ENCODE measurements around the gene CHRNE.

The CHRNE gene

DNA sequence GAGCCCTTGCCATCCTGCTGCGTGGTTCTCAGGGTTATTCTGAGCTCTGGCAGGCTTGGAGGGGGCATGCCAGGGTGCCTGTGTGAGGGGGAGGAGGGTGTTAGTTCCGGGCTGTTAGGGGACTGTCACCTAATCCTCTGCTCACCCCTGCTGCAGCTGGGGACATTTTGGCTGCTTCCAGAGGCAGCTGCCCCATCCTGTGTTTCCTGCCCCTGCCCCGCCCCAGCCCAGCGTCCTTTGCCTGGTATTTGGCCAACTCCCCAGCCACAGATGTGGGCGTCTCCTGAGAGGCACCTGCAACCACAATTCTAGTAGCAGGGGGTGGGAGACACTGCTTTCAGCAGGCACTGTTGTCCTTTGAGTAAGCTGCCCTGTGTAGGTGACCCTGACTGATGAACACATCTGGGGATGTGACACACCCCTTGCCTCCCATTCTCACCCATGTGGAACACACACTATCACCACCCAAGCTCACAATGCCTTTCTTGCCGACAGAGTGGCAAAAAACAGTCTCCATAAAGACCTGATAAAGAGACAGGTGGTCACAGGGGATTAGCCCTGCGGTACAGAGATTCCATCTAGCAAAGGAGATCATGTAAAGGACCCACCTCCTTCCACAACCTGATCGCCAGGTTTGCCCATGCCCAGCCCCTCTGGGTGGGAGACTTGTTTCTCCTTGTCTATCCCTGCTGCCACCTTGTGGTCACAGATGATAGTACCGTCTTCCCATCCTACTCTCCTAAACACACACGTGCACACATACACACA lies at the start of gene CHRNE:
CHRNE (minus strand) TSS at position 48 of the 768 bp plus-strand sequence; CDS start at position 13, 35 bp downstream.
- peak; percentile 47 for DNase-seq (ENCODE audit: low read depth)

DNA sequence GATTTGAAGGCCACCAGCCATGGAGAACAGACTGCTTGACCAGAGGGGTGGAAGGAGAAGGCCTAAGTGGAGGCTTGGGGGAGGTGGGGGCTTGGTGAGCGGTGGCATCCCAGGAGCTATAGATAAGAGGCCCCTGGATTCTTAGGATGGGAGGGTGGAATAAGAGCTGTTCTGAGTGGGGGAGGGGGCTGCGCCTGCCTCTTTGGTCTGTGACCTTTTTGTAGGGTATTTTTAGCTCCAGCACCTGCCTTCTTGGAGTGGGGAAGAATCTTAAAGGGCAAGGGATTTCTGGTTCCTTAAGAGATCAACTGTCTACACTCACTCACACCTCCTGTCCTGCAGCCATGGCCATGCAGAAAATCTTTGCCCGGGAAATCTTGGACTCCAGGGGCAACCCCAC lies 48.6 kb upstream of the CHRNE start:
- DNase-seq (ENCODE audit: low read depth) = no peak

DNA sequence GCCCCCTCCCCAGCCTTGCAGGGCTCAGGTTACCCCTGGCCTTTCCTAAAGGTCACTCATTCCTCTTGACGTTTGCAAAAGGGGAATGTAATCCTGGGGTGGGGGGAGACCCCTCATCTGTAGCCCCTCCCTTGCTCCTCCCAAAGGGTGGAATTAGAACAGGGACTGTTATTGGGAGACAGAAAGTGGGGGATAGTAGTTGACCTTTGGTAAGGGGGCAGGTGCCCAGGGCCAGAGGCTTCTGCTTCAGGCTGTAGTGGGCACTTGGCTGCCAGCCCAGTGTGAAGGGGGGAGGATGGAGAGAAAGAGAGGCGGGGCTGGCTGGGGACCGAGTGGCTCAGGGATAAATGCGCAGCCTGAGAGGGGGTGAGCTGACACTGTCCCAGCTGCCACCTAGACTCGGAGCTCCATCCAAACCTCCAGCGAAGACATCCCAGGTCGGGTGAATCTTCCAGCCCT lies 47.9 kb upstream of the CHRNE start, which contains the start of gene ENO3:
ENO3 (plus strand) TSS at position 374 of the 459 bp plus-strand sequence. CDS start 711 bp downstream, outside the sequence.
- DNase-seq (ENCODE audit: low read depth) = no peak

DNA sequence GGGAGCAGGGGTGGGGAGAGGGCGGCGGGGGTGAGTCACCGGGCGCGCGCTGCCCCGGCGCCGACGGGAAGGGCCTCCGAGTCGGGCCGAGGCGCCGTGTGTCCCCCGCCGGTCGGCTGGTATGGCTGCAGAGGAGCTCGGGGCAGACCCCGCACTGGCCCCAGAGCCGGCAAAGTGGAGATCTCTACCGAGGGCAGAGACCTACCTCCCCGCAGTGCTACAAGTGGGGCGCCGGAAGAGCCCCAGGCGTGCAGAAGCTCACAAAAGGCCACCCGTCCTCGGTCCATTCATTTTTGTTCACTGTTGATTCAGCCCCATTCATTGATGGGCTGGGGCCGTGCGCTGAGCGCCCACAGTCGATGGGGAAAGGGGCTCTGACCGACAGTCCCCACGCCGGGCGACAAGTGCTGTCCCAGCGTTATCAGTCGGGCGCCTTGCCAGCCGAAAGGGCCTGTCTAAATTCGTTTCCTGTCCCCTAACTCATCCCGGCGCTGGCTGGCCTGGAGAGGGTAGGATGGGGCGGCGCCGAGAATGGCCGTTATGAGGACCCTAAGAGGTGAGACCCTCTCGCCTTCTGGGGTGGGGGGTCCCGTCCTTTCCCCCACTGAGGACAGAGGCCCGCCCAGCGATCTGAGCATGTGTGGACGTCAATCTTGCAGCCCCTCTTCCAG lies 47.3 kb upstream of the CHRNE start:
- DNase-seq (ENCODE audit: low read depth) = peak; percentile 48

DNA sequence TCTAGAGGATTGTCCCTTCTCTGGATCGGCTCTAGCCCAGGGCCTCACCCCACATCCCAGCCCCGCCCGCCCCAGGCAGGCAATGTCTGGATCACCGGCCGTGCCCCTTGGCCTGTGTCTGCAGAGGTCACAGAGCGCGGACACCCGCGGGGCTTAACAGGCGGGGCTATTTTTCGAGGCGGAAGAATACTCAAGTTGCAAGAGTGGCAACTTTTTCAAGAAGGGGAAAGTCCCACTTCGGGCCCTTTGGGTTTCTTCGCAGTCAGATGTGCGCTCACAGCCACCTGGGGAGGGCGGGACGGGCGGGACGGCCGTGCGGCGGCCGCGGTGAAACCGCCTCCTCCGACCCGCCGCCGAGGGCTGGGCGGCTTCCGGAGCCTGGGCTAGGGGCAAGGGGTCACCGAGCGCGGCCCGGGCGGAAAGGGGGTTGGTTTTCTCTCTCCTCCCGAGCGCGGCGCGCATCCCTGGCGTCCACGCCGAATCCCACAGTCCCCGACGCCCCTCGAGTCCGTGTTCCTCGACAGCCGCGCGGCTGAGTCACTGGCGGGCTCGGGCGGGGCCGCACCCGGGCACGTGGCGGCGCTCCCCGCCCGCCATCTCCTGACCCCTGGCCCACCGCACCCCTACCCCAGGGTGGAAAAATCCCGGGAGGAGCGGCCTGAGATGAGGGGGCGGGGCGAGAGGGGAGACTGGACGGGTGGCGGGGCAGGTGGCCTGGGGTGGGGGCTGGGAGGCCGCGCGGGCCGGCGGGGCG lies 46.6 kb upstream of the CHRNE start:
- peak; percentile 48 for DNase-seq (ENCODE audit: low read depth)

DNA sequence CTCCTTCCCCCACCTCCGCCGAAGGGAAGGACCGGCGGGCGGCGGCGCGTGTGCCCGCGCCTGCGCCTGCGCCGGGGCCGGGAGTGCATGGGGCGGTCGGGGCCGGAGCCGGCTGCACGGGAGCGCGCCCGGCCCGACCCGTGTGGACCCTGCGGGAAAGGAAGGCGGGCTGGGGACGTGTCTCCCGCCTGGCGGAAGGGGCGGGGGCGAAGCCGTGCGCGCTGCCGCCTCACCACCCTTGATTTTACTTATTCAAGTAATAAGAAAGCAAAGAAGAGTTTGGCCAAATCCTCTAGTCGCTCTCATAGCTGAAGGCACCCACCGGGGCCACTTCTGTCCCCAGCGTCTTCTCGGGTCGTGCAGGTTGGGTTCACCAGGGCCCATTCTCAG lies 46.0 kb upstream of the CHRNE start:
- peak; percentile 59 for DNase-seq (ENCODE audit: low read depth)

DNA sequence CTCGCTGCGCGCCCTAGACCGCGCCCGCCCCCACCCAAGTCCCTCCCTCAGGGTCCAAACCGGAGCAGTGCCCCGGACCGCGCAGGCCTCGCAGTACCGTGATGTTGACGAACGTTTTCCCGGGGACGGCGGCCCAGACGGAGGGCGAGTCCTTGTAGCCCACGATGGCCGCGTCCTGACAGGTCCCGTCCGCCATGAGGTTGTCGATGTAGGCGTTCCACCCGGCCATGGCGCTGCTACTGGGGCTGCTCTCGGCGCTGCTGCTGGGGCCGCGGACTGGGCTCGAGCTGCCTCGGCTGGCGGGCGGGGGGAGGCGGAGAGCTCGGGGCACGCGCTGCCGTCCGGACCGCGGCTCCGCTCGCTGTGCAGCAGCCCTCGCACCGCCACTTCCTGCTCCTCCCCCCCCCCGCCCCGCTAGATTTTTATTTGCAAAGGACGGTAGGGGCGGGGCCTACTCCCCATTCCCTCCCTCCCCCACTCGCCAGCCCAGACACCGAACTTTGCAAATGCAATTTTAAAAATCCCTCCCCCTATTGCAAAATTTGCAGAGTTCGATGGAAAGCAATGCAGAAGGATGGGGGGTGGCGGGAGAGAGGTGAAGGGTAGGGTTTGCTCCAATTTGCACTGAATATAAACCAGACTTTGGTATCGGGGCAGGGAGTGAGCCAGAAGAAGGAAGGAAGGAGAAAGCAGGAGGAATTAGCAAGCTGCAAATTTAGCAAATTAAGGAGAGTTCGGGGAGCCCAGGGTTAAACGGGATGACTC lies 45.5 kb upstream of the CHRNE start, which contains the start of gene PFN1:
PFN1 (minus strand) TSS at position 365 of the 765 bp plus-strand sequence; CDS start at position 229, 136 bp downstream.
- peak; percentile 87 for DNase-seq (ENCODE audit: low read depth)

DNA sequence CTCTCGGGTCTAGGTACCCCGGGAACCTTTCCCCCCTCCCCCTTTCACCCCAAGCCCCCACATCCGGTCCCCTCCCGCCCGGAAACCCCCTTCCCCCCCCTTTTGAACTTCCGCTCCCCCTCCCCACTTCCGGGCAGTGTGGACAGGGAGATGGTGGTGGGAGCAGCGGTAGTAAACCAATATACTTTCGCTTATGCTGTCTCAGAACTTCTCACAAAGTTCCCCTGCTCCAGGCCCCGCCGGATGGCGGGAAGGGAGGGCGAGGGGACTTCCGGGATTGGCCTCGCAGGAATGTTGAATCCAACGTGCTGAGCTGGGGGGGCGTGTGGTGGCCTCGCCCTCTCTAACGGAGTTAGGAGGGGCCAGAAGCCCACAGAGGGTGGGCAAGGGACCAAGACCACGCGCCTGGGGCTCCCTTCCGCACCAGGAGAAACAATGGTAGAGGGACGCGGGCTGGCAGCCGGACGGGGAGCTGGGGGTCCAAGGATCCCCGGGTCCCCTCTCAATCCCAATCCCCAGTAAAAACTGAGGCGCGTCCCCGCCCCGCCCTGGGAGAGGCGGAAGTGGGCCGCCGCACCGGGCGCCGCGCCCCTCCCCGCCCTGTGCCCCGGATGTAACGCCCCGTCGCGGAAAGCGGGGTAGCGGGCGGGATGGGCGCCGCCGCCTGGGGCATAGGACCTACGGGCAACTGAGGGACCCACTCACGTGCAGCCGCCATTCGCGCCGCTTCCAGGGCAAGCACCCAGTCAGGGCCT lies 44.7 kb upstream of the CHRNE start:
- DNase-seq (ENCODE audit: low read depth) = peak; percentile 65

DNA sequence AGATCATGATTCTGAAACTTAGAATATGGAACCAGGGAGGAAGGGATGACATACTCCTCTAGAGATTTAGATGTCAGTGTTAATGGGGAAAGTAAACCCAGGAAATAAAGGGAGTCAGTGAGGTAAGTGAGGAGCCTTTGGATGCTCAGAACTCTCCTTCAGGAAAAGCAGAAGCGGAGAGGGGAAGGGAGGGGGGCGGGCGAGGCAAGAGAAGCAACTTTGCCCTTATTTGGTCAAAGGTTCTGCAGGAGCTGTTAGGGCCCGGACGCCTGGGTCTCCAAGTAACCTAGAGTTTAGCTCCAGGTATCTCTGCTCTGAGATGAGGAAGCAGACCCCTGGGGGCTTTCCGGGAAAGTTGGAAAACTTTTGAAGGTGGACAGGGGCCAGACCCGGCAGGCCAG lies 44.1 kb upstream of the CHRNE start:
- no peak for DNase-seq (ENCODE audit: low read depth)

DNA sequence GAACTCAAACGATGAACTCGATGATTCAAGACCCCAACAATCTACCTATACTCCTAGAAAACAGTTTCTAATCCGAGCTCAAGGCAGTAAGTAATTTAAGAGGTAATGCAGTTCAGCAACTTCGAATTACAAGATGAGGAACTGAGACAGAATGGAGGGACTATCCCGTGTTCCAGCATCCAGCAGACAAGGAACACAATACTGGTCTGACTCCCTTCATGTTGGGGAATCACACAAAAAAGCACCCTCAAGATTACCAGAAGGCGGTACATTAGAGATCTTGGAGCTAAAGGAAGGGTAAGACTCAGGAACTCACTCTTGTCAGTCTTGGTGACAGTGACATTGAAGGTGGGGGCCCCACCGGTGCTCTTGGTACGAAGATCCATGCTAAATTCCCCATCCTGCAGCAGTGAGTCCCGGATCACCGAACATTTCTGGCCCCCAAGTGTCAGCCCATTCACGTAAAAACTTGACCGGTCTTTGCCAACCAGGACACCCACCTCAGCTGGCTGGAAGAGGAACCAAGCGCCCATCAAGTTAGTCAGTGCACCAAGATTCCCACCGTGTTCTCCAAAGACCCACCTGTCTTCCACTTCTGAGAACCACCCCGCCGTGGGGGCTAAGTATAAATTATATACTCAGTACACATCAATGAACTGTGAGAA lies 43.5 kb upstream of the CHRNE start:
- no peak for DNase-seq (ENCODE audit: low read depth)

DNA sequence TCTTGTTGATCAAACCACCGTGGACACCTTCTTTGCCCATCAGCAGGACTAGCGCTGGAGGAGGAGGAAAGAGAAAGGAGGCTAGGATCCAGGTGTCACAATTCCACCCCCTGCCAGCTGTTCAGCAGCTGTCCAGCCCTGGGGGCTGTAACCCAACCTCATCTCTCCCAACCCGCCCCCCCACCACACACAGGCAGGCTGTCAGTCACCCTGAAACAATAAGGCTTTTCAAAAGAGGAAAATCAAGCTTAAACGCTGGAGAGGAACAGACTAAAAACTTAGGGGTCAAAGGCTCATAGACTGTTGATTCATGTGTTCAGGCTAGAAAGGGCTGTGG lies 43.0 kb upstream of the CHRNE start:
- DNase-seq (ENCODE audit: low read depth) = no peak

DNA sequence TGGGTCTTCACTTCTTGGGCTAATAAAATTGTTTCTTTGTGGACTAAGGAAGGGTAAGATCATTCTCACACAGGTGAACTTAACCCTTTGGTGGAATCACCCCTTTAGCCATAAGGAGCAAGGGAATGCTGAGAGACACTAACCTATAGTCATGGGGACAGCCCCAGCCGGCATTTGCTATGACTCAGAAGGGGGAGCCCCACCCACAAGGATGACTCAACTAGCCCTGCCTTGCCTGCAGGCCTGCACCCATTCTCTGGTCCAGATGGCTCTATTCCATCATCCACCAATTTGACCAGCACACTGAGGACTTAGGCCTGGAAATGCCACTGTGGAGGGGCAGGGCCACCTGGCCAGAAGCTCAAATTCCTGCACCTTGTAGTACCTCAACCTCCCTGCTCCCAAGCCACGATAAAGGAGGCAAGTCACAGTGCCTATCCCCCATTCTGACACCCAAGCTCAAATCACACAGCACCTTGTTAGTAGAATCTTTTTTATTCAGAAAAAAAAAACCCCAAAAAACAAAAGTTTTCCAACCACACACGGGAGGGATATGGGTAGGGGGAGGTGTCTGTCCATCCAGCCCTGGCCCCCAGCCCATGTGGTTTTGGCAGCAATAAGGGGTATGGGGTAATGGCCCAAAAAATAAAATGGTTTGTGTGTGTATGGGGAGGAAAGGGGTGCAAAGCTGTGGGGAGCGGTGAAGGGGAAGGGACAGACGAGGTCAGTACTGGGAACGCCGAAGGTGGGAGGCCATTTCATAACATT lies 42.5 kb upstream of the CHRNE start:
- DNase-seq (ENCODE audit: low read depth) = peak; percentile 64

DNA sequence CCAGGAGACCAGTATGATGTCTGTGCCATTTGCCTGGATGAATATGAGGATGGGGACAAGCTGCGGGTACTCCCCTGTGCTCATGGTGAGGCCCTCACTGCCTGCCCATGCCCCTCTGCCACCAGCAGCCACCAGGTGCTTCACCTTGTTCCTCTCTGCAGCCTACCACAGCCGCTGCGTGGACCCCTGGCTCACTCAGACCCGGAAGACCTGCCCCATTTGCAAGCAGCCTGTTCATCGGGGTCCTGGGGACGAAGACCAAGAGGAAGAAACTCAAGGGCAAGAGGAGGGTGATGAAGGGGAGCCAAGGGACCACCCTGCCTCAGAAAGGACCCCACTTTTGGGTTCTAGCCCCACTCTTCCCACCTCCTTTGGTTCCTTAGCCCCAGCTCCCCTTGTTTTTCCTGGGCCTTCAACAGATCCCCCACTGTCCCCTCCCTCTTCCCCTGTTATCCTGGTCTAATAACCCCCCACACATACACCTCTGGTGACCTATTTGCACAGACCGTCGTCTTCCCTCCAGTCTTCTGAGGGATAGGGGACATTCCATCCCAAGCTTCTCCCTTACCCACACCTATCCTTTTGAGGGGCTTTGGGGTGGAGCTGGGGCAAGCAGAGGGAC lies 41.8 kb upstream of the CHRNE start:
- DNase-seq (ENCODE audit: low read depth) = no peak

DNA sequence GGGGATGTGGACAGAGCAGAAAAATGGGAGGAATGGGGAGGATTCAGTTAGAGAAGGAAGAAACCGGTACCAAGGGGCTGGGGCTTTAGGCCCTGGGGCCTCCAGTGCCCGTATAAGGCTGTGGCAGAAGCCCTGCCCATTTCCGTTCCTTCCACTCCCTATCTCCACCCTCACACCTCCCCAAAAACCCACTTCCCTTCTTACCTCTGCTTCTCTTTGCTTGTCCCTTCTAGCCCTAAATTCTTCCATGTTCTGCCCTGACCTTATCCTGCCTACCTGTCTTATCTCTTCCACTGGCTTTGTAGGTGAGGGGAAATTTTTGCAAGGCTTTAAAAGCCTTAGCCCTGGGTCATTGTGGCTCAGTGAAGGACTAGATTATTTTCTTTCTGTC lies 41.3 kb upstream of the CHRNE start:
- DNase-seq (ENCODE audit: low read depth) = peak; percentile 43

DNA sequence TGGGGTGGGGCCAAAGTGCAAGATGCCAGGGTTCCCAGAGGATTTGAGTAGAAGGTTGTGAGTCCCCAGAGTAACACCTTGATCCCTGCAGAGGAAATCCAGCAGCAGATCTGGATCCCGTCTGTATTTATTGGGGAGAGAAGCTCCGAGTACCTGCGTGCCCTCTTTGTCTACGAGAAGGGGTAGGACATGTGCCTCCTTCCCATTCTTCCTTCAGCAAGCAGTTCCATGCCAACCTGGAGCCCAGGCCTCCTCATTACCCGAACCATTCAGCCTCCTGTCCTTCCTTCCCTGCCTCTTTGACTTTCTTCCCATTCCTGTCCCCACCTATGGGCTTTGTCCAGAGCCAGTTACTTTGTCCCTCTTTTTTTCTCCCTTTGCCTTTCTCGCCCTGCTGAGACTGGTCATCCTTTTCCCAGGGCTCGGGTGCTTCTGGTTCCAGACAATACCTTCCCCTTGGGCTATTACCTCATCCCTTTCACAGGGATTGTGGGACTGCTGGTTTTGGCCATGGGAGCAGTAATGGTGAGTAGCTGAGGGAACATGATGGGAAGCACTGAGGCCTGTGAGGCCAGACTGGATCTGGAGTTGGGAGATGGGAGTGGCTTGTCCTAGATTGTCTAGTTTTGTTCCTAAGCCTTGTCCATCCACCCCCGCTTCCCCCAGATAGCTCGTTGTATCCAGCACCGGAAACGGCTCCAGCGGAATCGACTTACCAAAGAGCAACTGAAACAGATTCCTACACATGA lies 40.0 kb upstream of the CHRNE start:
- no peak for DNase-seq (ENCODE audit: low read depth)

DNA sequence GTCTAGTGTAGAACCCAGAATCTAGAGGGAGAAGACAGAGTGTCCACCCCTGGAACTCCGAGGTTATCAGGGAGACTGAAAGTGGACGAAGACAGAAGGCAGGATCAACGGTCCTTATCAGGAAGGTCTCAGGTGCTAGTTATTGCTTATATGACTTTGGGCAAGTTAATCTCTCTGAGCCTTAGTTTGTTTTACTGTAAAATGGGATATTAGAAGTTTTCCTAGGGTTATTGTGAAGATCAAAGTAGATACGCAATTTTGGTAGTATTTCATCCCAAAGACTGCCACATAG lies 38.4 kb upstream of the CHRNE start:
- no peak for DNase-seq (ENCODE audit: low read depth)

DNA sequence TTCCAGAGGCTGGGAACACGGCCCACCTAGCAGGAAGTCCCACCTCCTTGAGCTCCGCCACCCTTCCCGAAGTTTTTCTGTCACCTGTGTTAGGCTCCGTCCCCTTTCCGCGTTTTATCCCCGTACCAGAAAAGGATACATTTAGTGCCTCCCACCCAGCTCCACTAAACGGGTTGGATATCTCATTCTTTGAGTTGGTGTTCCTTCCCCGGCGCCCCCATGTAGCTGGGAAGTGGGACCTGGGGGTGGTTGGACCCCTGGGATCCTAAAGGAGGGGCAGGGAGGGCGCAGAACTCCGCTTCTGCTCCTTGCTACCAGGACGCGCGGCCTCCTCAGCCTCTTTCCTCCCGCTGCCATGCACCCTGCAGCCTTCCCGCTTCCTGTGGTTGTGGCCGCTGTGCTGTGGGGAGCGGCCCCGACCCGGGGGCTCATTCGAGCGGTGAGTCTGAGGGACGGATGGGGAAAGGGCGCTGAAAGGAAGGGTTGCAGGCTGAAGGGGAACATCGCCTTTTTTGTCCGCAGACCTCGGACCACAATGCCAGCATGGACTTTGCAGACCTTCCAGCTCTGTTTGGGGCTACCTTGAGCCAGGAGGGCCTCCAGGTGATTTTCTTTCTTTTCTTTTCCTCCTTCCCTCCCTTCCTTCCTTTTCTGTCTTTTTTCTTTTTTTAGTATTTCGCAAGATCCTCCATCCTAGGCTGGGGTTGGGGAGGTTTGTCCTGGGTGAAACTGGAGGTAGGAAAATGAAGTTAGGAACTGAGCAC lies 37.8 kb upstream of the CHRNE start:
- DNase-seq (ENCODE audit: low read depth) = peak; percentile 39

All from activated T-helper 1 cell treated with Interleukin-2 at 50 U/mL for 16 hours (primary cell).